Right atrium auricular region (tissue), 2 donors: ENCODE results near the gene PSD2. TPM values are rescaled to one million over a fixed set of nuclear protein-coding genes. Genes with fewer than 3 reads are reported as not detected.
A peak's percentile ranks its signal among the peaks of the same experiment; 100 is the strongest.

Experiments
- DNase-seq: peaks from one replicate; pipeline ENCODE4 v3.0.0-alpha.2; 2019; ENCODE audit warnings: low spot score
- H3K27ac ChIP-seq, 2 donors: fragments of 200-600 bp; sonication (generic); 1 replicate in 1 of 2; 2 replicates in 1 of 2; pipeline ENCODE4 v1.5.1; 2016 to 2019
- H3K27me3 ChIP-seq, 2 donors: fragments of 200-600 bp; sonication (generic); one replicate each; pipeline versions ENCODE4 v1.5.1 to v1.6.0; 2017 to 2019
- H3K36me3 ChIP-seq: fragments of 200-600 bp; sonication (generic); one replicate; pipeline ENCODE4 v1.5.1; 2016
- H3K4me1 ChIP-seq, 2 donors: fragments of 200-600 bp; sonication (generic); one replicate each; pipeline versions ENCODE4 v1.5.1 to v1.6.0; 2017 to 2019
- H3K4me3 ChIP-seq, 2 donors: fragments of 200-600 bp; sonication (generic); 1 replicate in 1 of 2; 2 replicates in 1 of 2; pipeline ENCODE4 v1.5.1; 2017 to 2019; ENCODE audit warnings: mild to moderate bottlenecking in 1 of 2, moderate library complexity in 1 of 2
- H3K9me3 ChIP-seq, 2 donors: fragments of 200-600 bp; sonication (generic); one replicate each; pipeline ENCODE4 v1.5.1; 2019
- total RNA-seq, 2 donors: library from RNA; depleted of rRNA; stranded (reverse); fragments of >200 nt; gene quantifications; one replicate each; pipeline ENCODE4 v1.1.0, GENCODE V29; 2016
- TF ChIP-seq, protein P1 (sequence below), 2 donors: fragments of 200-600 bp; sonication (generic); IDR thresholded peaks; one replicate each; pipeline ENCODE4 v1.5.1; 2019; ENCODE audit warnings: antibody characterized with exemption in 2 of 2

Gene PSD2
- total RNA-seq, 2 donors from 2014 or later: 0.12 to 0.19 TPM

DNA sequence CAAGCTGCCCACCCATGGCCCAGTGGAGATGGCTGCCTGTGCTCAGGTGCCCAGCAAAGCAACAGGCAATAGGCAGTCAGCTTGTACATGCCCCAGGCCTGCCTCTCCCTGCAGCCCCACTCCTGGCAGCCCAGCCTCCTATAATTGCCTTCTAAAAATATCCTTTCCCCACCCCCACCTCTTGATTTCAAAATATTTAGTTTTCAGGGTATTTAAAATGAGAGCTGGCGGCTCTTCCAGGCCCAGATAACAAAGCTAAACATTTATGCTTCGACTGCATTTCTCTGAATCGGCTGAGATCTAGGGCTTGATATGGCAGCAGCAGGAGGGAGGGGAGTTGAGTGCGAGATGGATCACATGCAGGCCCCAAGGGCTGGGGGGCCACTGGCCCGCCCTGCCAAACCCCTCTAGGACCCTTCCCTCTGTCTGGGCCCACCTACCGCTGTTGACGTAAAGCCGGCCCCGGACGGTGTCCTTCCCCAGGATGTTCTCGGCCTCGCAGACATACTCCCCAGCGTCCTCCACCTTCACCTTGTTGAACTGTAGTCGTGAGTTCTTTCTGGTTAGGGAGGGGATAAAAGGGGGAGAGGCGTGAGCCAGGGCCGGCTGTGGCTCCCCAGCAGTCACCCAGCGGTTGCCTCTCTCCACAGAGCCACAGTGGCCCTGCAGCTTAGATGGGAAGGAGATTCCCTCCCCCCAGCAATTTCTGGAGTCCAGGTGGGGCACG, 85.0 kb downstream of the PSD2 start:
- no peaks in the 10 kb centered on the region for H3K36me3 ChIP-seq
- no peaks in the 10 kb centered on the region for H3K9me3 ChIP-seq
- H3K27me3 ChIP-seq: no peaks in the 10 kb centered on the region
- H3K27ac ChIP-seq: no peak overlapping the region
- no peak for DNase-seq
- H3K4me1 ChIP-seq: peaks cover 0 to 29% of the 10 kb centered on the region in 2 donors
- TF ChIP-seq, protein P1, sequence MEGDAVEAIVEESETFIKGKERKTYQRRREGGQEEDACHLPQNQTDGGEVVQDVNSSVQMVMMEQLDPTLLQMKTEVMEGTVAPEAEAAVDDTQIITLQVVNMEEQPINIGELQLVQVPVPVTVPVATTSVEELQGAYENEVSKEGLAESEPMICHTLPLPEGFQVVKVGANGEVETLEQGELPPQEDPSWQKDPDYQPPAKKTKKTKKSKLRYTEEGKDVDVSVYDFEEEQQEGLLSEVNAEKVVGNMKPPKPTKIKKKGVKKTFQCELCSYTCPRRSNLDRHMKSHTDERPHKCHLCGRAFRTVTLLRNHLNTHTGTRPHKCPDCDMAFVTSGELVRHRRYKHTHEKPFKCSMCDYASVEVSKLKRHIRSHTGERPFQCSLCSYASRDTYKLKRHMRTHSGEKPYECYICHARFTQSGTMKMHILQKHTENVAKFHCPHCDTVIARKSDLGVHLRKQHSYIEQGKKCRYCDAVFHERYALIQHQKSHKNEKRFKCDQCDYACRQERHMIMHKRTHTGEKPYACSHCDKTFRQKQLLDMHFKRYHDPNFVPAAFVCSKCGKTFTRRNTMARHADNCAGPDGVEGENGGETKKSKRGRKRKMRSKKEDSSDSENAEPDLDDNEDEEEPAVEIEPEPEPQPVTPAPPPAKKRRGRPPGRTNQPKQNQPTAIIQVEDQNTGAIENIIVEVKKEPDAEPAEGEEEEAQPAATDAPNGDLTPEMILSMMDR (IDR thresholded peaks at IDR 0.05): no peak
- no peak overlapping the region for H3K4me3 ChIP-seq

DNA sequence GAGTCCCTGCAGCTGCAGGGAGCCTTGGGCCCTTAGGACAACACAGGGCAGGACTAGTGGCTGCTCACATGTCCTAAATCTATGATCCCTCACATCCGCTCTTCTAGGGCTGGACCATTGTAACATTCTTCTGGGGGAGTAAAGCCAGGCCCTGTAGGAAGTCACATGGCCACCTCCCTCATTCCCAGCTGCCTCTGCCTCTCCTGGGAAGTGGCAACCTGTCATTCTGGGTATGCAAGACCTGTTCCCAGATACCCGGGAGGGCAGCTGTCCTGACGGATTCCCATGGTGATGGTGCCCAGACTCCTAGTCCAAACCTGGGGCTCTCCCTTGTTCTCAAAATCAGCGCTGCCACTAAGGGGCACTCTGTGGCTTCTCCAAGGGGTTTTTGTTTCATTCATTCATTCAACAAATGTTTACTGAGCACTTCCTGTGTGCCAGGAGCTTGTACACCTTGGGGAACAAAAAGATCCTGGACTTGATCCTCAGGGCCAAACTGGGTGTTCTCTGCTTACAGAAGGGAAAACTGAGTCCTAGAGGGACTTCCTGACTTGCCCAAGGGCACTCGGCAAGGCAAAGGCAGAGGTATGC, 85.6 kb downstream of the PSD2 start:
- no peak for DNase-seq
- Histone ChIP-seq H3K36me3 (no peaks in the 10 kb centered on the region), H3K27me3 (no peaks in the 10 kb centered on the region), H3K4me3 (no peak overlapping the region), H3K4me1 (peaks cover 0 to 29% of the 10 kb centered on the region in 2 donors), H3K27ac (no peak overlapping the region), H3K9me3 (no peaks in the 10 kb centered on the region)
- TF ChIP-seq, protein P1 (IDR thresholded peaks at IDR 0.05): no peak

DNA sequence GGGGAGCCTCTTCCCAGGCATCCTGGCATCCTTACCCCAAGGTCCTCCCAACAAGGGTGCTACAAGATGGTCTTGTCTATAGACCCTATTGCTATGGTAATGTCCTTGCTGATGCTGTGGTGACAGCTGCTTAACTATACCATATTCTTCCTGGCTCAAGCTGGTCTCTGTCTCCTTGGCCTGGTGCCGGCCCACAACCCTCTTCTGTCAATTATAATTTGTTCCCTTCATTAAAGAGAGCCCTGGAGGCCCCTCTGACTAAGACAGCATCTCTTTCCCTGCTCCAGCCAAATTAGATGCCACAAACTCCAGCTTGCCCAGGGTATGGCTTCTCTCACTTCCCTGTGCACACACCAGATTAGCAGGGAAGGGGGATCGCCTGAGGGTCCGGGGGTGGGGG, 86.7 kb downstream of the PSD2 start:
- Histone ChIP-seq H3K27me3 (no peaks in the 10 kb centered on the region), H3K27ac (no peak overlapping the region), H3K4me1 (peaks cover 0 to 29% of the 10 kb centered on the region in 2 donors), H3K9me3 (no peaks in the 10 kb centered on the region), H3K36me3 (no peaks in the 10 kb centered on the region), H3K4me3 (no peak overlapping the region)
- no peak for DNase-seq
- TF ChIP-seq, protein P1 (IDR thresholded peaks at IDR 0.05): no peak

DNA sequence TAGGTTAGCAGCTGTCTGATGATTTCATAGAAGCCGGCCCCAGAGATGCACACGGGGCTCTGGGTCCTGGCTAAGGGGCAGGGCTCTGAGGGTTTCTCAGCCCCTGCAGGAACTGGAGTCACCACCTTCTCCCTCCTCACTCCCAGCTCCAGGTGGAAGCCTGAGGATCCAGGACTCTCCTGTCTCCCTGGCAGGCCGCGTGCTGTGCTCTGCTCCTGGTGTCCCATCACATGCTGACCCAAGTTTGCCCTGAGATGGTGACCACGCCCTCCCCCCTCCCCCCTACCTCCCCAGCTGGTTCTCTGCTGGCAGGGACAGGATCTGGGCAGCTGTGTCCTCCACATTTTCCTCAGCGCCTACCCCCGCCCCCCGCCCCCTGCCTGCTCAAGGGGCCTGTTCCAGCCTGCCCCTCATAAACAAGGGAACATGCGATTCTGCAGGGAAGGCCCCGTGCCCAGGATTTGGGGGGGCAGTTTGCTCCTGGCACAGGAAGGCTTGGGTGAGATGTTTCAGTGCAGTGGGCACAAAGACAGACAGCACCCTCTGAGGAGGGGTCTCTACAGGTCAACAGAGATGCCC, 87.4 kb downstream of the PSD2 start:
- no peak for DNase-seq
- Histone ChIP-seq H3K27ac (peak overlapping the region in 1 of 2 donors; percentile 52), H3K27me3 (no peaks in the 10 kb centered on the region), H3K9me3 (no peaks in the 10 kb centered on the region), H3K4me1 (peaks cover 0 to 29% of the 10 kb centered on the region in 2 donors), H3K36me3 (no peaks in the 10 kb centered on the region), H3K4me3 (no peak overlapping the region)
- TF ChIP-seq, protein P1 (IDR thresholded peaks at IDR 0.05): no peak

DNA sequence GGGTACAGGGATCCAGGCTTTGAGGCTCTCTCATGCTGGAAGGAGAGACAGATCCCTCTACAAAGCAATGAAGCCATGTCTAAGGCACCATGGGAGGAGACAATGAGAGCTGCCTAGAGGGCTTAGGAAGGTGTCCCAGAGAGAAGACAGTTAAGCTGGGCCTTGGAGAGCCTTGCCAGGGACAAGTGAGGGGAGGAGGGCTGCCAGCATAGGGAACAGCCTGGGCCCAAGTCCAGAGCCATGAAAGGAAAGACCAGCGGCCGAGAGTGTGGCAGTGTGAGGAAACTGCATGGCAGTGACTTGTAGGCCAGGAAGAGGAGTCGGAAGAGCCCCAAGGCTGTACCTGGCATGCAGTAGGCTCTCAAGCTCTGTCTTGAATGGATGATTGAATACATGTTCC, 88.5 kb downstream of the PSD2 start:
- DNase-seq: no peak
- H3K27ac ChIP-seq: peak overlapping the region; percentile 26 to 52
- TF ChIP-seq, protein P1 (IDR thresholded peaks at IDR 0.05): no peak
- no peak overlapping the region for H3K4me3 ChIP-seq
- H3K36me3 ChIP-seq: no peaks in the 10 kb centered on the region
- H3K4me1 ChIP-seq: peaks cover 0 to 29% of the 10 kb centered on the region in 2 donors
- no peaks in the 10 kb centered on the region for H3K9me3 ChIP-seq
- H3K27me3 ChIP-seq: no peaks in the 10 kb centered on the region
